Thoracic aorta endothelial cell (primary cell): ENCODE measurements around the gene VCX3A. TPM values are rescaled to one million over a fixed set of nuclear protein-coding genes. Genes with fewer than 3 reads are reported as not detected.

Experiments
- total RNA-seq: library from RNA; depleted of rRNA; stranded (reverse); fragments of >200 nt; gene quantifications from 2 replicates; pipeline ENCODE4 v1.2.3, GENCODE V29; 2012

VCX3A gene
- total RNA-seq, result not detected in 2 replicates

GRCh38 chrX:6535018-6535417 is at the start of gene VCX3A:
TSS of gene VCX3A (minus strand) at chrX:6535118. CDS start at chrX:6534497, 621 bp downstream.

